ENCODE data around the gene EHMT1.
"Not testable (repeated sequence)": the region's sequence is repeated elsewhere in the genome, so short reads cannot be mapped to it uniquely, and the experiment has no call there.

The EHMT1 gene

DNA sequence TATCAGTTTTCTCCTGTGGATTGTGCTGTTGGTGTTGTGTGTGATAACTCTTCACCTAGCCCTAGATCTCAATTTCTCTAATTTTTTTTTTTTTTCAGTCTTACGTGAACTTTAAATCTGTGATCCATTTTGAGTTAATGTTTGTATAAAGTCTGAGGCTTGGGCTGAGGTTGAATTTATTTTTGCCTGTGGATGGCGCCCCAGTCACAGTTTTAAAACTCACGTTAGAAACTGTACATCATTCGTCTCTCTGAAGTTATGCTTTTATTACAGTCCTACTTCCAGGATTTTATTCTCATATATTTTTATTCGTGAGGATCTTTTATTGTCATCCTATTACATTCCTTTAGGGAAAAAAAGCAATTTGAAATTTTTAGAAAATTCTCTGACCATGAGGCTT lies 103.1 kb downstream of the EHMT1 start:
- peak; percentile 41 for DNase-seq

DNA sequence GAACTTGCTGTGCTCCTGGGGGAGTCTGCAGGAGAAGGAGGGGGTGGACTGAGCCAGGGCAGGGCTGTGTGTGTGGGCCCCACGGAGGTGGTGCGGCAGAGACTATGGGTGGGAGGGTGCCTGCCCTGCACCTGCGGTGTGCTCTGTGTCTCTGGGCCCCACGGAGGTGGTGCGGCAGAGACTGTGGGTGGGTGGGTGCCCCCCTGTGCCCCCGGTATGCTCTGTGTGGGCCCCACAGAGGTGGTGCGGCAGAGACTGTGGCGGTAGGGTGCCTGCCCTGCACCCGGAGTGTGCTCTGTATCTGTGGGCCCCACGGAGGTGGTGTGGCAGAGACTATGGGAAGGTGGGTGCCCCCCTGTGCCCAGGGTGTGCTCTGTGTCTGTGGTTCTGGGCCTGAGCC lies 103.7 kb downstream of the EHMT1 start:
- peak; percentile 46 for DNase-seq

DNA sequence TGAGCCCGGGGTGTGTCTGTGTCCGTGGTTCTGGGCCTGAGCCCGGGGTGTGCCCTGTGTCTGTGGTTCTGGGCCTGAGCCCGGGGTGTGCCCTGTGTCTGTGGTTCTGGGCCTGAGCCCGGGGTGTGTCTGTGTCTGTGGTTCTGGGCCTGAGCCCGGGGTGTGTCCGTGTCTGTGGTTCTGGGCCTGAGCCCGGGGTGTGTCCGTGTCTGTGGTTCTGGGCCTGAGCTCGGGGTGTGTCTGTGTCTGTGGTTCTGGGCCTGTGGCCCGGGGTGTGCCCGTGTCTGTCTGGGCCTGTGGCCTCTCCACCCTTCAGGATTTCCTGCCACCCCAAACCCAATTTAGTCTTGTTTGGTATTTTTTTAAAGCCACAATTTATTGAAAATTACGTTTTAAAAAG lies 104.6 kb downstream of the EHMT1 start:
- peak; percentile 71 for DNase-seq

DNA sequence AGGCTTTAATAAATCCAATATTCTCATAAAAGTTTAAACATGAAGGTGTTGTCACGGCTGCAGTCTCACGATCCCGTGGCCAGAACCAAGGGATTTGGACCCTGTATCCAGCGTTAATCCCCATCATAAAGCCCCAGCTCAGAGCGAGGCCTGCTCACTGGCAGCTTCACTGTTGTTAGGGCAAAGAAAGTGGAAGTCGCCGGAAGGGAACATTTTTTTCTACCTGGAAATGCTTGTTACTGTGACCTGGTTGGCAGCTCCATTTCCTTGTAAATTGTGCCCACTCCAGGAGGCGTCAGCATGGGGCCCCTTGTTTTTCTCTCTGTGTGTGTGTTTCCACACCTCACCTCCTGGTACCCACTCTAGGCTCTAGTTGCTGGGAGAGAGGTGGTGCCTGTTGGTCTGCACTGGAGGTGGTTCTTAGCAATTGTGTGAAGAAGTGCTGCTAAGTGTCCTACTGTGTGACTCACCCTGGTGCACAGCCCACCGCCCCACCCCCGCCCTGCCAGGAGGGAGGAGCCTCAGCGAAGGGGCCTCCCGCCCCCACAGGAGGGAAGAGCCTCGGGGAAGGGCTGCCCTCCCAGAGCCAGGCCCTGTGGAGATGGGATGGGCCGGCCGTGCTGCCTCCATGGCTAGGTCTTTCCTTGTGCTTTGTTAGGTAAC lies 105.1 kb downstream of the EHMT1 start:
- DNase-seq = peak; percentile 47

DNA sequence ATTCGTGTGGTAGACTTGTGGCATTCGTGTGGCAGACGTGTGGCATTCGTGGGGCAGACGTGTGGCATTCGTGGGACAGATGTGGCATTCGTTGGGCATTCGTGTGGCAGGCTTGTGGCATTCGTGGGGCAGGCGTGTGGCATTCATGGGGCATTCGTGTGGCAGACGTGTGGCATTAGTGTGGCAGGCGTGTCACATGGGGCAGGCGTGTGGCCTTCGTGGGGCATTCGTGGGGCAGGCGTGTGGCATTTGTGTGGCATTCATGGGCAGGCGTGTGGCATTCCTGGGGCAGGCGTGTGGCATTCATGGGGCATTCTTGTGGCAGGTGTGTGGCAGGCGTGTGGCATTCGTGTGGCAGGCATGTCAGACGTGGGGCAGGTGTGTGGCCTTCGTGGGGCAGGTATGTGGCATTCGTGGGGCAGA lies 106.0 kb downstream of the EHMT1 start:
- no peak for DNase-seq

DNA sequence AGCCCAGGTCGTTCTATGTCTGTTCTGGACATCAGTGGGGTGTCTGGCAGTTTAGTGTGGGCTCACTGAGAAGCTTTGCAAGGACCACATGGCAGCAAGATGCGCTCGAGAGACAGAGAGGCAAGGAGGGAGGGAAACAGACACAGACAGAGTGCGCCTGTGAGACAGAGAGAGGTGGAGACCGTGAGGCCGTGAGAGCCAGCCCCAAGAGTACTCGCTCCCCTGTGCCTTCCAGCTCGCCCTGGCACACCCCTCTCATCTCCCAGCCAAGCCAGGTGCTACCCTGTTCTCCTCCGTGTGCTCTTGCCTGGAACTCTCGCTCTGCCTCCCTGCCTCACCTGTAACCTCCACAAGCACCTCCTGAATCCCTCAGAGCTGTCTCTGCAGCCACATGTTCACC lies 106.8 kb downstream of the EHMT1 start:
- no peak for DNase-seq

DNA sequence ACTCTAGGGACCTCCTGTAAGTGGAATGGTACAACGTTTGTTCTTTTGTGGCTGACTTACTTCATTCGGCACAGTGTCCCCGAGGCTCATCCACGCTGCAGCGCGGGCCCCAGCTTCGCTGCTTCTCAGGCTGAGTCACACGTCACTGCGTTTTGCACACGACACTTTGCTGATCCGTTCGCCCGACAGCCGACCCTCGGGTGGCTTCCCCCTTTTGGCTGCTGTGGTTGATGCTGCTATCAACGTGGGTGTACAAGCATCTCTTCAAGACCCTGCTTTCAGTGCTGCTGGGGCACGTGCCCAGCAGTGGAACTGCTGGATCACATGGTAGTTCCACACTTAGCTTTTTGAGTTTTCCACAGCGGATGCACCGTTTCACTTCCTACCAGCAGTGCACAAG lies 107.5 kb downstream of the EHMT1 start:
- DNase-seq = not testable (repeated sequence)

DNA sequence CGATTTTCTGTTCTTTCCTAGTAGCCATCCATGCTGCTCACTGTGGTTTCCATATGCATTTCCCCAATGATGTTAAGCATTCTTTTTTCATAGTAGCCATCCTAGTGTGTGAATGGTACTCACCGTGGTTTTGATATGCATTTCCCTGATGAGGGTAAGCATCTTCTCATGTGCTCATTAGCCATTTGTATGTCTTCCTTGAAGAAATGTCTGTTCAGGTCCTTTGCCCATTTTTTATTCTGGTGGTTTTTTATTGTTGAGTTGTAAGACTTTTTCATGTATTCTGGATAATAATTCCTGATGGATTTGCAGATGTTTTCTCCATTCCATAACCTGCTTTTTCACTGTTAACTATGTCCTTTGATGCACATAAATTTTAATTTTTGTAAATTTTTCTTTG lies 108.0 kb downstream of the EHMT1 start:
- no peak for DNase-seq

DNA sequence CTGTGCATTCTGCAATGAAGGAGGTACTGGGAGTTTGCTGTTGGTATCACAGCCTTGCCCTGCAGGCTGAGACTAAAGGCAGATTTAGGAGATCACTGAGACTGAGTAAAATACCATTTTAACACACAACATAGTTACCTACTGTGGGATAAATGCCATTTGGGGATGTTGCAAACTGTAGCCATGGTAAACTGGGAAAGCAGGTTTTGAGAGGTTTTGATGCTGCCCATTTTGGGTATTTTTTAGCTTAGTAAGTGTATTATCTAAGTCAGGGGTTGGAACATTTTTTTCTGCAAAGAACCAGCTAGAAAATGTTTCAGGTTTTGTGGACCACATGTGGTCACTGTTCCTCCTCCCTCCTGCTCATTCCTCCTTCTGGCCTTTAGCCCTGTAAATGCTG lies 108.9 kb downstream of the EHMT1 start:
- no peak for DNase-seq

DNA sequence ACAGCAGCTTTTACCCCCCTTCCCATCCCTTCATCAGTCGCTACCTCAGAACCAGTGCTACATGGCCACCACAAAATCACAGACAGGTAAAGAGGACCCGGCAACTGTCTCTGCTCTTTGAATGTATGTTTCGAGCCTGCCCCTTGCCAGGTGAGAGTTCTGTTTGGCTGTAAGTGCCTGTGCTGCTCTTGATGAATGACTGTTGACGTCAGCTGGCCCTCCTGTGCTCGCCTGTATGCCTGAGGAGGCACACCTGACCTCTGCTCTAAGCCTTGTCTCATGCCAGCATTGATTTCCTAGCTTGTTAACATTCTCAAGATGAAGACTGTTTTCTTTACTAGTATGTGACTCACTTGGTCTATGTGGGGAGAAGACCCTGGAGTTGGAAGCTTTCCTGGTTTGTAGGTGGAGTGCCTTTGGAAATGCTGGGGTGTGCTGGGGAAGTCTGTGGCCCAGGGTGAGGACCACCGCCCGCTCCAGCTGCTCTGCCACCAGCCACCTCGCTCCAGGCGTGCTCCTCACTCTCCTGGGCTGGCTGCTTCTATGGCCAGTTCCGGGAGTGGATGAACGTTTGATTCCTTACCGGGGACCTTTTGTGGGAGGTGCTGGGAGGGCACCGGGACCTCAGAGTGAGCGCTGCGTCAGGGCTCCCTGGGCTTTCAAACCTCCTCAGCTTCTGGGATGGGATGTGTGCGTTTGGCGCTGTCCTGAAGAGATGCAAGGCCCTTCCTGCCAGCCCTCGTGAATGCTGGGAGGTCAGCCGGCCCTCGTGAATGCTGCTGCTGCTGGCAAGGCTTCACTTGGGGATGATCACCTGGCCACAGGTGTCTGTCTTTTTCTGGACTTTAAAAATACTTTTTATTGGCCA lies 109.9 kb downstream of the EHMT1 start:
- no peak for DNase-seq

DNA sequence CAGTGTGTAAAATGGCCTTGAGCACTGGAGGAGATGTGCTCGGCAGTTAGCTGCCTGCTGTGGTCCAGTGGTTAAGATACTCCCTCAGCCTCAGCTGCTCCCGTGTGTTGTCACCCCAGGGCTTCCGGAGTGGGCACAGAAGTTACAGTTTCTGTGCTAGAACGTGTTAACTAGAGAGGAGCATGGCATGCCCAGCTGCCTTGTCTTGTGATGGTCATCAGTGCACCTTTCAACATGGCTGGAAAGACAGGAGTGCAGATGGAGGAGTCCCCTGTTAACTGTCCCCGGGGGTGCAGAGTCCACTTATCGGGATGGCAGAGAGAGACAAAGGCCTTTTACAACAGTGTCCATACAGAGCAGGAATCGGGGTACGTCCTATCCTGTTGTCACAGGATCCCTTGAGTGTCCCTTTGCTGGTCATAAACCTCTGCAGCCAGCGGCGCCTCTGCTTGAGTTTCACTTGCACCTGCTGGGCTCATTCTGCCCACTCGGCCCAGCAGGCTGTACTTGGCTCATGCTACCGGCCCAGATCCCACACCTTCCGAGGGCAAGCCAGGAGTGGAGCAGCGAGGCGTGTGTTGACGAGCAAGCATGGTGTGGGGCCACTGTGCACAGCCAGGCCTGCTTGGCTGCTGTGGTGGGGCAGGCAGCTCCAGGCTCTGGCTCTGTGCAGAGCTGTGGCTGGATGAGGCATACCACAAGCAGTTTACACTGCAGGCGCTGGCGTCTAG lies 112.6 kb downstream of the EHMT1 start:
- no peak for DNase-seq

DNA sequence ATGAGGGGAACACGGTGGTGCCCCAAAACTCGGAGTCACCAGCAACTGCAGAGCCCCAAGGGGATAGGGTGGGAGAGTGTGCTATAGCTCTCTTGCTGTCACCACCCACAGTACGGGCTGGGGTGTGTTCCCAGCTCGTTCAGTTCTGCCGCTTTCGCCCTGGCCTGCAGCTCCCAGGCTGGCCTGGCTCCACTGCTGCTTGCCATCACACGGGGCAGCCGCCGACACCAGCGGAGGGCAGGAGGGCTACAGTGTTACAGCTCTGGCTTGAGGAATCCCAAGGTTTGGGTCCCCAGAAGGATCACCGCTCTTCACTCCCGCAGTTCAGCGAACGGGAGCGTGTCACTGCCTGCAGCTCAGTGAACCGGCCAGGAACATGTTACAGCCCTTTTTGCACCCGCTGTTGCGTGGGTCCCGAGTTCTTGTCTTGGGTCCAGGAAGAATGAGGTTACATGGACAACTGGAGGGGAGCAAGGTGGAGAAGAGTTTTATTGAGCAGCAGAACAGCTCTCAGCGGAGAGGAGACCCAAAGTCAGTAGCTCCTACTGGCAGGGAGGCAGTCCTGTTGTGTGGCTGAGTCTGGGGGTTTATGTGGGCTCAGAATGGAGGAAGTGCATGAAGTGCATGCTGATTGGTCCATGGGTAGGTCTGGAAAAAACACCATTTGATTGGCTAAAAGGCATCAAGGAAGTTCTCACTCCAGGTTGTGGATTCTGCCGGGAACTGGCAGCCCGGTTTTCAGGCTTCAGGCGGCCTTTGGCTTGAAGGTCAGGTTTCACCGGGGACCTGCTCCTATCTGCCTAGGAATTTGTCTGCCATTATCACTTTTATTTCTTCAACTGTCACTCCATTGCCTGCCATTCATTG lies 113.4 kb downstream of the EHMT1 start:
- no peak for DNase-seq

DNA sequence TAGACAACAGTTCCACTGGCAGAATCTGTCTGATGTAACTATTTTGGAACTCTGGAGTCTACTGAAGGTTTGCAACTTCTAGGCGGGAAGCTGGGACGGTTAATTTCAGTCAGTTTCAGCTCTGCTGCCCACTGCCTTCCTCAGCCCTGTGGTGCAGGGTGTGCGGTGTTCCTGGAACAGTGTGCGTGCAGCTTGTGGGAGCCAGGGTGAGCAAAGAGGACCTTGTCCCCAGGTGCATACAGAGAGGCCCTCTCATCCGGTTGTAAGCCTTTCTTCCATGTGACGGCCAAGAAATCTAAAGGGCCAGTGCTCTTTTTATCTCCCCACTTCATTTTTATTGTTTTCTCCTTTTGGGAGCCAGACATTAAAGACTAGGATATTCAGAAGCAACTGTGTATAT lies 114.6 kb downstream of the EHMT1 start:
- DNase-seq = no peak

DNA sequence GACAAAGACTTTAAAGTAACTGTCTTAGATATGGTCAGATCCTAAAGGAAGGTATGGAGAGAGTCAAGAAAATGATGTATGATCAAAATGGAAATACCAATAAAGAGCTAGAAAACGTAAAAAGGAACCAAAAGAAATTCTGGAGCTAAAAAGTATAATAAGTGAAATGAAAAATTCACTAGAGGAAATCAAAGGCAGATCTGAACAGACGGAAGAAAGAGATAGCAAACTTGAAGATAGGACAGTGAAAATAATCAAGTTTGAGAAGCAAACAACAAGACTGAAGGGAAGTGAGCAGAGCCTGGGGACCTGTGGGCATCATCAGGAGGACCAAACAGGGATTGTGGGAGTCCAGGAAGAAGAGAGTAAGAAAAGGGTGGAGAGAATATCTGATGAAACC lies 115.4 kb downstream of the EHMT1 start:
- DNase-seq = no peak

DNA sequence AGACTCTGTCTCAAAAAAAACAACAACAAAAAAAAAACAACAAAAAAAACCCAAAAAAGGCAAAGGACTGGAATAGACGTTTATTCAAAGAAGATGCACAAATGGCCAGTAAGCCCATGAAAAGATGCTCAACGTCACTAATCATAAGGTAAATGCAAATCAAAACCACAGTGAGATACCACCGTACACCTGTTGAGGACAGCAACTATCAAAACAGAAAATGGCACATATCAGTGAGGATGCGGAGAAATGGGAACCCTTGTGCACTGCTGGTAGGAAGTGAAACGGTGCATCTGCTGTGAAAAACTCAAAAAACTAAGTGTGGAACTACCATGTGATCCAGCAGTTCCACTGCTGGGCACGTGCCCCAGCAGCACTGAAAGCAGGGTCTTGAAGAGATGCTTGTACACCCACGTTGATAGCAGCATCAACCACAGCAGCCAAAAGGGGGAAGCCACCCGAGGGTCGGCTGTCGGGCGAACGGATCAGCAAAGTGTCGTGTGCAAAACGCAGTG lies 119.4 kb downstream of the EHMT1 start:
- DNase-seq = not testable (repeated sequence)

DNA sequence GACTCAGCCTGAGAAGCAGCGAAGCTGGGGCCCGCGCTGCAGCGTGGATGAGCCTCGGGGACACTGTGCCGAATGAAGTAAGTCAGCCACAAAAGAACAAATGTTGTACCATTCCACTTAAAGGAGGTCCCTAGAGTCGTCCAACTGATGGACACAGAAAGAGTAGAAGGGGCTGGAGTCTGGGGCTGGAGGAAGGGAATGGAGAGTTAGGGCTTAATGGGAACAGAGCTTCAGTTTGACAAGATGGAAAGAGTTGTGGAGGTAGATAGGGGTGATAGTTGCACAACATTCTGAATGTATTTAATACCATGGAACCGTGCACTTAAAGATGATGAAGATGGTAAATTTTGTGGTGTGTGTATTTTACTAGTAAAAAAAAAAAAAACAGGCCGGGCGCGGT lies 119.9 kb downstream of the EHMT1 start:
- DNase-seq = no peak

DNA sequence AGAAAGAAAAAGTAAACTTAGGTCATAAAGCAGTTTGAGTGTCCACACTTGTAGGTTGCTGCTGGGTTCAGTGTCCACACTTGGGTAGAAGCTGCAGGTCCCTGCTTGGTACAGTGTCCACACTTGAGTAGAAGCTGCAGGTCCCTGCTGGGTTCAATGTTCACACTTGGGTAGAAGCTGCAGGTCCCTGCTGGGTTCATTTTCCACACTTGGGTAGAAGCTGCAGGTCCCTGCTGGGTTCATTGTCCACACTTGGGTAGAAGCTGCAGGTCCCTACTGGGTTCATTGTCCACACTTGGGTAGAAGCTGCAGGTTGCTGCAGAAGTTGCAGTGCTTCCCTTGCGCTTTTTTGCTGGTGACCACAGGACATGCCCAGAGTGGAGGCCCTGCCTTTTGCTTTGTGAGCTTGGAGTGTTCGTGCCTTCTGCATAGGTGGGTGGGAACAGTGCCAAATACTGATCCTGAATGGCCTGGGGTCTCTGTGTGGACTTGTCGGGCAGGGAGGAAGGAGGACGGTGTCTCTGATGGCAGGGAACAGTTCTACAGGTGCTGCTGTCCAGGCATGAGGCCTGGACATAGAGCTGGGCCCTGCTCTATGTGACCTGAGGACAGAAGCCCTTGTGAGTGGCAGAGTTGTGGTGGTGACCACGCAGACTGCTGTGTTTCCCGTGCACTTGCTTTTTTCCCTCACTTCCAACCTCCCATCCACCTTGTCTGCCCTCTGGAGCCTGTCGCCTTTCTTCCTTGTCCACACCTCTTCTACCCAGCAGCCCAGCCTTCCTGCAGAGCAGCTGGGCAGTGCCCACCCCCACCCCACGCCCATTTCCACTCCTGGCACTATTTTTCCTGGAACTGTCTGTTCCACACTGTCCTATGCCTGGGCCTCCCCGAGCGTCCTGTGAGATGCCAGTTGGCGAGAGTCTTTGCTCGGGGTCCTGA lies 120.8 kb downstream of the EHMT1 start:
- no peak for DNase-seq

DNA sequence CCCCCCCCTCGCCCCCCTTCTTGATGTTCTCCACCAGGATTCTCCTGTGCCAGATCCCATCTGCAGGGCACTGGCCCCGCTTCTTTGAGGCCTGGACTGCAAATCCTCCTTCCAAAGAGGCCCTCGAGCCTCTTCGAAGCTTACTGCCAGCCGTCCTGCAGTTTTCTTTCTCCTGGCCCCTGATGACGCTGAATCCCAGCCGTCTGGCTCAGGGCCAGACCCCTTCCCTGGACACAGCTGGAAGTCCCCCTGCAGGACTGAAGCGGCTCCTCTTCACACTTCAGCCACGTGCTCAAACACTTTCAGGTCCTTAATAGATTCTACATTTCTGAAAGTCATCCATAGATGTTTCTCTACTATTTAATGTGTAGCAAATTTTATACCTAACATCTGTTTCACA lies 121.5 kb downstream of the EHMT1 start:
- DNase-seq = no peak

DNA sequence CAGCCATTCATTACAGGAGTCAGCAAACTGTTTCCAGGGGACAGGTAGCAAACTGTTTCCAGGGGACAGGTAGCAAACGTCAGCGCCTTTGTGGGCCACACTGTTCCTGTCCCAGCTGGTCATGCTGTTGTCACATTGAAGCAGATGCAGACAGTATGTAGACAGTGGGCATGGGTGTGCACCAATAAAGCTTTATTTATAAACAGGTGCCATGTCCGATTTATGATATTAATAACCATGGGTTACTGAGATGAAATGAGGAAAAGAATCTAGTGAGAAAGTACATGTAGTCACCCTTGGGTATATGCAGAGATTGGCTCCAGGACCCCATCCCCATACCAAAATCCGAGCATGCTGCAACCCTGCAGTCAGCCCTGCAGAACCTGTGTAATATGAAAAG lies 122.5 kb downstream of the EHMT1 start:
- DNase-seq = no peak

DNA sequence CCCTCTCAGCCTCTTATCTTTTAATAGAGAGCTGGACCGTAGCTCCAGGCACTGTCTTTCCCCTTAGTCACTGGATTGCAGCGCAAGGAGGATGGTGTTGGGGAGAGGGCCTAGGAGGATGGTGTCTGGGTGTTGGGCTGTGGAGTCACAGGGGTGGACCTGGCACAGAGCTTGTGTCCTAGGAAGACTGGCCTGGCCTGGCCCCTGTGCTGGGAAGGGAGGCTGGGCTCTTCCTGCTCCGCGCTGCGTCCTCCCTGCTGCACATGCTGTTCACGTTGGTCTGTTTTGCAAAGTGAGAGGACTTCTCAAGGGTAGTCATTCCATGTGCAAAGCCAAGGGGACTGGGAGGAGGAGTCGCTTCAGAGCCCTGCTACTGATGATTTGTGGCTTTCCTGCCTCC lies 123.9 kb downstream of the EHMT1 start:
- no peak for DNase-seq

DNA sequence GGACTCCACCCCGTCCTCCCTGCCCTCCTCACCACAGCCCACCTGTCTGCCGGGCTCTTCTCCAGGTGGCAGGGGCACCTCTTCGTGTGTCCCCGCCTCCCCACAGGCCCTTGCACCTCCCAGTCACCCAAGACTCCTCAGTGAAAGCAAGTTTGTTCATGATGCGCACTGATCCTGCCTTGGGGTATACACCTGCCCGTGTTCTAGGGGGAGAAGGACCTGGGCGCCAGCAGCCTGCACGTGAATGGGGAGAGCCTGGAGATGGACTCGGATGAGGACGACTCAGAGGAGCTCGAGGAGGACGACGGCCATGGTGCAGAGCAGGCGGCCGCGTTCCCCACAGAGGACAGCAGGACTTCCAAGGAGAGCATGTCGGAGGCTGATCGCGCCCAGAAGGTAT lies 124.9 kb downstream of the EHMT1 start:
- DNase-seq = no peak
